ENCODE measurements around the gene COL23A1.
"Not testable (repeated sequence)": the region's sequence is repeated elsewhere in the genome, so short reads cannot be mapped to it uniquely, and the experiment has no call there.

DNA sequence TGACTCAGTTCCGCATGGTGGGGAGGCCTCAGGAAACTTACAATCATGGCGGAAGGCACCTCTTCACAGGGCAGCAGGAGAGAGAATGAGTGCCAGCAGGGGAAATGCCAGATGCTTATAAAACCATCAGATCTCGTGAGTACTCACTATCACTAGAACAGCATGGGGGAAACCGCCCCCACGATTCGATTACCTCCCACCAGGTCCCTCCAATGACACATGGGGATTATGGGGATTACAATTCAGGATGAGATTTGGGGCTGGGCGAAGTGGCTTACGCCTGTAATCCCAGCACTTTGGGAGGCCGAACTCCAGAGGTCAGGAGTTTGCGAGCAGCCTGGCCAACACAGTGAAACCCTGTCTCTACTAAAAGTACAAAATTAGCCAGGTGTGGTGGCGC lies 392.0 kb downstream of the COL23A1 start:
- TF ChIP-seq, protein P1, sequence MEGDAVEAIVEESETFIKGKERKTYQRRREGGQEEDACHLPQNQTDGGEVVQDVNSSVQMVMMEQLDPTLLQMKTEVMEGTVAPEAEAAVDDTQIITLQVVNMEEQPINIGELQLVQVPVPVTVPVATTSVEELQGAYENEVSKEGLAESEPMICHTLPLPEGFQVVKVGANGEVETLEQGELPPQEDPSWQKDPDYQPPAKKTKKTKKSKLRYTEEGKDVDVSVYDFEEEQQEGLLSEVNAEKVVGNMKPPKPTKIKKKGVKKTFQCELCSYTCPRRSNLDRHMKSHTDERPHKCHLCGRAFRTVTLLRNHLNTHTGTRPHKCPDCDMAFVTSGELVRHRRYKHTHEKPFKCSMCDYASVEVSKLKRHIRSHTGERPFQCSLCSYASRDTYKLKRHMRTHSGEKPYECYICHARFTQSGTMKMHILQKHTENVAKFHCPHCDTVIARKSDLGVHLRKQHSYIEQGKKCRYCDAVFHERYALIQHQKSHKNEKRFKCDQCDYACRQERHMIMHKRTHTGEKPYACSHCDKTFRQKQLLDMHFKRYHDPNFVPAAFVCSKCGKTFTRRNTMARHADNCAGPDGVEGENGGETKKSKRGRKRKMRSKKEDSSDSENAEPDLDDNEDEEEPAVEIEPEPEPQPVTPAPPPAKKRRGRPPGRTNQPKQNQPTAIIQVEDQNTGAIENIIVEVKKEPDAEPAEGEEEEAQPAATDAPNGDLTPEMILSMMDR (conservative IDR thresholded peaks at IDR 0.05; ENCODE audit: low read depth, low read length): not testable (repeated sequence)
- not testable (repeated sequence) for TF ChIP-seq EZH2 (IDR thresholded peaks at IDR 0.05; ENCODE audit: borderline replicate concordance, low read depth, low read length, poor library complexity, severe bottlenecking)
